Stimulated activated CD8-positive, alpha-beta memory T cell treated with anti-CD3 and anti-CD28 coated beads, Interleukin-12 subunit alpha, Interleukin-12 subunit beta, amount 100 ng/mL, for 1 hour (primary cell): ENCODE measurements around the gene CDKN2AIP.
"Not testable (repeated sequence)": the region's sequence is repeated elsewhere in the genome, so short reads cannot be mapped to it uniquely, and the experiment has no call there.

Experiments used
- DNase-seq: peaks from one replicate; pipeline ENCODE4 v3.0.0-alpha.2; 2020; ENCODE audit warnings: low read depth

Gene CDKN2AIP

DNA sequence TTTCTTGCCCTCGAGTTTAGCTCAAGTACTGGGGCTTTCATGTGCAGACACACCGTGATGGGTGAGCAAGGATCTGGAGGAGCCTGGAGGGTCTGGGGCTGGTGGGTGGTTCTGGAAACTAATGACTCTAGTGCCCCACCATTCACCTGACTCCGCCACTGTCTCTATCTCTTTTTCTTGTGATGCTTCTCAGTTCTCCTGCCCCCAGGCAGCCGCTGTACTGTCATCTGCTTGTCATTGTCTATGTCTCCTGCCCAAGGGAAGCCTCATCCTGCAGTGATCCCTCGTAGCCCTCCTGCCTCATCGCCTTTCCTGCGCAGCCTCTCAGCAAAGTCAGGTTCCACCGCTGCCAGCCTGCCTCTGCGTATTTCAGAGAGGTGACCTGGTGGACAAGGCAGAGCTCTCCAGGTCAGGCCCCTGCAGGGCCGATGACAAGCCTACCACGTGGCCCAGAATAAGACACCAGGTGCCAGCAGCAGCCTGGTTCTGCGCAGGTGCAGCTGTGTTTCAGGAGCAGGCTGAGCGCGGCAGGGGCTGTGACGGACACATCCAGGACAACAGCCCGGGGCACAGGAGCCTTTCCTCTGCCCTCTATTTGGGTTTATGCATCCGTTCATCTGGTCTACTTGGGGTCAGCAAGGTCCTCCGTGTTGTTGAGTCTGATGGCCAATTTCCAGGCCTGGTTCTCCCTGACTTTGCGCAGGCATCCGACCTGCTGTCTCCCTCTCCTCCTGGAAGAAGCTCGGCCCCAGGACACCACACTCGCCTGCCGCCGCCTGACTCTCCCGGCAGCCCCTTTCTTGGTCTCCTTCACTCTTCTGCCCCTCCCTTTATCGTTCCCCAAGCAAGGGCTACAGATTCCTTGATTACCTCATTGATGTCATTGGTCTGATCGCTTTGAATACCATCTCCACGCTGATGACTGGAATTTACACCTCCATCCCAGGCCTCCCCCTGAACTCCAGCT is 30.9 kb upstream of the CDKN2AIP start:
- DNase-seq = no peak

- DNase-seq = no peak
These were observed 27.3 kb upstream of the CDKN2AIP start for GRCh38 chr4:183416879-183417755.

- DNase-seq = no peak
These were observed 21.3 kb upstream of the CDKN2AIP start for GRCh38 chr4:183422962-183423631.

DNA sequence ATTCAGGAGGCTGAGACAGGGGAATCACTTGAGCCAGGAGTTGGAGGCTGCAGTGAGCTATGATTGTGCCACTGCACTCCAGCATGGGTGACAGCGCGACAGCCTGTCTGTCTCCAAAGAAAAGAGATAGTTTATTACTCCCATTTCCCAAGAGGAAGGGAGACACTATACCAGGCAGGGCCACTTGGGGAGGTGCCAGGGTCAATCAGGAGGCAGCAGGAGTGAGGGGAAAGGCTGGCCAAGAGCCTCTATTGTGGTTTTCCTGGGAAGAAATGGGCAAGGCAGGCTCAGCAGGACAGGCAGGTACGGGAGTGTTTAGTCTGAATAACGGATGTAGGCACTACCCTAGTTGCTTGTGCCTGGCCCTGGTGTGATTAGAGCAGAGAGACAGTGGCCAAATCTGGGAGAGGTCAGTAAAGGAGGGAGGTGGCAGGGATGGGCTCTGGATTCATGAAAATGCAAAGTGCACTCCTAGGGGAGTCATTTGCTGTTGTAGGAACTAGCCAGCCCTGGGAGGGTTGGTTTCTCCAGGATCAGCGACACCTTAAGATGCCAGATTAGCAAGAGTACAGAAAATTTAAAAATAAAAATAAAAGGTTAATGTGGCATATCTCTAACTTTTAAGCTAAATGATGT is 20.2 kb upstream of the CDKN2AIP start:
- no peak for DNase-seq

DNA sequence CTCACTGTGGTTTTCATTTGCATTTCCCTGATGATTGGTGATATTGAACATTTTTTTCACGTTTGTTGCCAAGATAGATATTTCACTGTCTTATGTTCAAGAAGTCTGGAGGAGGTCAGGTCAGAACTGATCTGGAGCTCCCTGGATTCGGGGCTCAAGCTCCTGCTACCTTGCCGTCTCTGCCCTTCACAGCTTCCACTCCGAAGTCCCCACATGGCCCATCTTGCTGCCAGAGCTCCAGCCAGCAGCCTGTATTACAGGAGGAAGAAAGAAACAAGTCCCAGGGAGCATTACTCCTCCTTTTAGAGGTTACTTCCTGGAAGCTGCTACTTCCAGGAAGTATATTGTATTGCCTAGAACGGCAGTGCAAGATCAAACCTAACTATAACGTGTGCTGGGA is 17.9 kb upstream of the CDKN2AIP start:
- DNase-seq = no peak

GRCh38 chr4:183429489-183429888 is 14.9 kb upstream of the CDKN2AIP start:
- DNase-seq = no peak

DNA sequence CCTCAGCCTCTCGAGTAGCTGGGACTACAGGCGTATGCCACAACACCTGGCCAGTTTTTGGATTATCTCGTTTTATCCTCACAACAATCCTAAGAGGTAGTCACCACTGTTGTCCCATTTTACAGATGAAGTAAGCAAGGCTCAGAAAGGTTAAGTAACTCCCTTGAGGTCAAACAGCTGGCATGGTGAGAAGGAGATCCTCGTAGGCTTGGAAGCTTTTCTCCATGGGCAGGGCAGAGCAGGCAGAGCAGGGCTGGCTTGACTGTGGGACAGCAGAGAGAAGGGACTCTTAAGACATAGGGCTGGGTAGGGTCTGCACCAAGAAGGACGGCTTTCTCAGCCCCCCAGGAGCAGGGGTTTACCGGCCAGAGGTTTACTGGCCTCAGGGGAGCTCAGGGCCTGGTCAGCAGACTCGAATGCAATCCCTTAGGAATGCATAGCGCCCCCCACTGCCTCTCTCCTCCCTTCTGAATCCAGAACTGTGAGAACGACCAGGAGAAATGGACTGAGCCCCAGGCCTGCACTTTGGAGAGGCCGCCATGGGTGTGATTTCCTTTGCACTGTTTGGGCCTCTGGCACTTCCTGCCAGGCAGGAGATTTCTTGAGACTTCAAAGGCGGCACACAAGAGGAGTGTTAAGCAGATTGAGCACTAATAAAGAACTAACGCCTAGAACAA is 14.0 kb upstream of the CDKN2AIP start:
- no peak for DNase-seq

- DNase-seq = no peak
These were observed 13.5 kb upstream of the CDKN2AIP start for GRCh38 chr4:183430994-183431347.

GRCh38 chr4:183431614-183432013 is 12.8 kb upstream of the CDKN2AIP start:
- no peak for DNase-seq

DNA sequence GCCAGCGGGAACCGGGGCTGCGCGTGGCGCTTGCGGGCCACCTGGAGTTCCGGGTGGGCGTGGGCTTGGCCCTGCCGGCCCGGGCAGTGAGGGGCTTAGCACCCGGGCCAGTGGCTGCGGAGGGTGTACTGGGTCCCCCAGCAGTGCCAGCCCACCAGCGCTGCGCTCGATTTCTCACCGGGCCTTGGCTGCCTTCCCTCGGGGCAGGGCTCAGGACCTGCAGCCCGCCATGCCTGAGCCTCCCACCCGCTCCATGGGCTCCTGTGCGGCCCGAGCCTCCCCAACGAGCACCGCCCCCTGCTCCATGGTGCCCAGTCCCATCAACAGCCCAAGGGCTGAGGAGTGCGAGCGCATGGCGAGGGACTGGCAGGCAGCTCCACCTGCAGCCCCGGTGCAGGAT is 11.3 kb upstream of the CDKN2AIP start:
- DNase-seq = not testable (repeated sequence)

DNA sequence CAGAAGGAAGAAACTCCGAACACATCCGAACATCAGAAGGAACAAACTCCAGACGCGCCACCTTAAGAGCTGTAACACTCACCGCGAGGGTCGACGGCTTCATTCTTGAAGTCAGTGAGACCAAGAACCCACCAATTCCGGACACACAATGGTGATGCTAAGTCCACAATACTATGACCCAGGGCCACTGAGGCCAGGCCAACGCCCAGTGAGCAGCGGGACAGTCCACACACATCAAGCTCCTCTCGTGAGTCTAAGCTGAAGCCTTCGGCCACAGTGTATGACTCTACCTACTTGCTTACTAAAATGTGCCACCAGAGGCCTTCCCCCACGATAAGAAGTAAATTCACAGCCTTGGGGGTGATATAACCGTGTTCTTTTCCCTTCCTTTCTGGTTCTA is 10.2 kb upstream of the CDKN2AIP start:
- DNase-seq = no peak

- DNase-seq = no peak
These were observed 9.7 kb upstream of the CDKN2AIP start for GRCh38 chr4:183434666-183435190.

- DNase-seq = no peak
These were observed 8.6 kb upstream of the CDKN2AIP start for GRCh38 chr4:183435803-183436202.

GRCh38 chr4:183436417-183436816 is 8.0 kb upstream of the CDKN2AIP start:
- DNase-seq = no peak

DNA sequence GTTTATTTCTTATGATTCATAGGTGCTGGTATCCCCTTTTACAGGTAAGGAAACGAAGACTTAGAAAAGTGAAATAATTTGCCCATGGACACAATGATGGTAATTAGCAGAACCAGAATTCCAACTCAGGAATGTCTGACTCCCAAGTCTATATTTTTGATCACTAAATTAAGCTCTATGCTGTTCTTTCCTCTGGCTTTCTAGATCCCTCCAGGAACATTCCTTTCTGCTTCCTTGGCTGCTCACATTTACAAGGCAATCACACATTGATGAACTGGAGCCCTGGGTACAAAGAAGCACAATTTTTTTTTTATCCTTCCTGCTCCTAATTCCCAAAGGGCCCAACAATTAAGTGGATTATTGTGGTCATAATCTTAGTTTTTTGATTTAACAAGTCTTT is 7.0 kb upstream of the CDKN2AIP start:
- no peak for DNase-seq

- no peak for DNase-seq
These were observed 5.8 kb upstream of the CDKN2AIP start for GRCh38 chr4:183438458-183439113.

GRCh38 chr4:183441276-183441675 is 3.2 kb upstream of the CDKN2AIP start:
- DNase-seq = no peak

GRCh38 chr4:183443655-183444213 is 702 bp upstream of the CDKN2AIP start:
- peak; percentile 9 for DNase-seq

- DNase-seq = no peak
These were observed 627 bp downstream of the CDKN2AIP start for GRCh38 chr4:183445097-183445428.

DNA sequence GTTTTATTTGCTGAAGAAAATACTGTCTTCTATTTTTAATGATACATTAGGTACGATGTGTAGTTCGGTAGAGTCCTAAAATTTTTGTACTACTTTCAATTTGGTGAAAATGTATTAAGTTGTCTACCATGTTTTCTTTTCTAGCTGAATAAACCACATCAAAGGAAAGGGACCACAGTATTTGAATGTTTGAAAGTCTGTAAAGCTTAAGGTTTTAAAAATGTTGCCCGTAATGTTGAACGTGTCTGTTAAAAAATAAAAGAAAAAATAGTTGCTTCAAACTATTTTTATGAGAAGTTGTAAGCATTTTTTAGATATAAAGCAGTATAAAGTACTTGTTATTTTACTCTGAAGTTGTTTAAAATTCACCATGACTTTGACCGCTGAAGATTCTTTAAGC is 3.2 kb downstream of the CDKN2AIP start:
- no peak for DNase-seq
